Spleen (tissue), 11 donors: ENCODE results near the gene MACROD2. TPM values are rescaled to one million over a fixed set of nuclear protein-coding genes. Genes with fewer than 3 reads are reported as not detected.

Experiments
- DNase-seq: peaks from one replicate; pipeline ENCODE4 v3.0.0-alpha.2; 2020
- H3K27ac ChIP-seq, 8 donors: fragments of 200-600 bp; sonication (generic) in 7 of 8; 1 replicate in 4 of 8; 2 replicates in 4 of 8; pipeline versions ENCODE4 v1.5.0 to v1.8.0; 2016 to 2021; ENCODE audit warnings: inconsistent platforms in 4 of 8, mild to moderate bottlenecking in 4 of 8, moderate library complexity in 1 of 8
- H3K27me3 ChIP-seq, 7 donors: fragments of 200-600 bp; sonication (generic) in 6 of 7; replicated peaks in 1 of 7; 1 replicate in 4 of 7; 2 replicates in 3 of 7; pipeline versions ENCODE4 v1.5.0 to v1.8.0; 2016 to 2021; ENCODE audit warnings: inconsistent platforms in 3 of 7, mild to moderate bottlenecking in 1 of 7
- H3K36me3 ChIP-seq, 6 donors: fragments of 200-600 bp; sonication (generic) in 5 of 6; 1 replicate in 4 of 6; 2 replicates in 2 of 6; pipeline versions ENCODE4 v1.5.0 to v1.8.0; 2016 to 2021; ENCODE audit warnings: inconsistent platforms in 2 of 6
- H3K4me1 ChIP-seq, 6 donors: fragments of 200-600 bp; sonication (generic) in 5 of 6; 1 replicate in 3 of 6; 2 replicates in 3 of 6; pipeline versions ENCODE4 v1.5.0 to v1.8.0; 2016 to 2021; ENCODE audit warnings: inconsistent platforms in 3 of 6
- H3K4me3 ChIP-seq, 8 donors: fragments of 200-600 bp; sonication (generic) in 7 of 8; 1 replicate in 4 of 8; 2 replicates in 4 of 8; pipeline versions ENCODE4 v1.5.0 to v1.8.0; 2016 to 2021; ENCODE audit warnings: inconsistent platforms in 4 of 8, mild to moderate bottlenecking in 4 of 8, moderate library complexity in 2 of 8
- H3K9me3 ChIP-seq, 8 donors: fragments of 200-600 bp; sonication (generic) in 7 of 8; 1 replicate in 4 of 8; 2 replicates in 4 of 8; pipeline versions ENCODE4 v1.5.0 to v1.8.0; 2016 to 2021; ENCODE audit warnings: inconsistent platforms in 4 of 8
- CTCF ChIP-seq, 11 experiments: fragments of 200-600 bp in 7 of 11; fragments of 450-650 bp in 4 of 11; sonication (generic) in 4 of 11; IDR thresholded peaks in 8 of 11; conservative IDR thresholded peaks in 3 of 11; 1 replicate in 7 of 11; 2 replicates in 4 of 11; pipeline versions ENCODE4 v1.4.0 to v1.8.0; 2016 to 2021; ENCODE audit warnings: antibody characterized with exemption in 11 of 11, inconsistent platforms in 4 of 11, mild to moderate bottlenecking in 1 of 11
- POLR2A ChIP-seq, 3 donors: fragments of 450-650 bp; IDR thresholded peaks; one replicate each; pipeline ENCODE4 v1.5.1; 2017; ENCODE audit warnings: antibody characterized with exemption in 3 of 3, mild to moderate bottlenecking in 1 of 3
- POLR2AphosphoS5 ChIP-seq, 3 donors: sonication (generic); formaldehyde crosslinking; IDR thresholded peaks; one replicate each; pipeline ENCODE4 v1.5.1; 2017; ENCODE audit warnings: antibody characterized with exemption in 3 of 3
- WGBS, 5 donors: extraction: QIAGEN DNeasy Blood & Tissue Kit in 3 of 5; methylation state at CpG; one replicate each; pipeline versions ENCODE4 v1.1.5 to v1.1.7; 2013 to 2018; 5-methylcytosine and 5-hydroxymethylcytosine counted together
- intact Hi-C: fragments of 100-400 bp; cut with DNase I; formaldehyde crosslinking; loops from one replicate; pipeline ENCODE4 v1.15.0; 2023; ENCODE audit warnings: low total_unique reads
- polyA plus RNA-seq, 3 donors: library from polyadenylated mRNA; stranded (reverse); fragments of 200-250 nt; gene quantifications; one replicate each; pipeline ENCODE4 v1.2.1, GENCODE V29; 2013
- total RNA-seq, 7 donors: library from RNA; depleted of rRNA in 3 of 7; stranded (reverse); fragments of >200 nt in 3 of 7; fragmentation: NEBNext Ultra II Directional in 4 of 7; extraction: Animal tissue kit (Norgen Biotek cat#: 25700) in 4 of 7; gene quantifications; one replicate each; pipeline versions ENCODE4 v1.1.0 to v1.2.1, GENCODE V29; 2016 to 2021
- donor health status: healthy with polysubstance abuse.
- donor health status: DM: no; HTN: no; CAD: no; lungs with moderate emphysema.
- donor health status: DM: no; HTN: no; CAD: no.
- donor health status: Bipolar disorder and iron deficiency.
- donor health status: healthy.
- donor health status: DM: no; HTN: no; CAD: no.
- donor health status: DM: yes; HTN: yes; CAD: no.

Gene MACROD2
- total and polyA plus RNA-seq, 10 donors, result 1.5 to 4.7 (median 3.4) TPM

DNA sequence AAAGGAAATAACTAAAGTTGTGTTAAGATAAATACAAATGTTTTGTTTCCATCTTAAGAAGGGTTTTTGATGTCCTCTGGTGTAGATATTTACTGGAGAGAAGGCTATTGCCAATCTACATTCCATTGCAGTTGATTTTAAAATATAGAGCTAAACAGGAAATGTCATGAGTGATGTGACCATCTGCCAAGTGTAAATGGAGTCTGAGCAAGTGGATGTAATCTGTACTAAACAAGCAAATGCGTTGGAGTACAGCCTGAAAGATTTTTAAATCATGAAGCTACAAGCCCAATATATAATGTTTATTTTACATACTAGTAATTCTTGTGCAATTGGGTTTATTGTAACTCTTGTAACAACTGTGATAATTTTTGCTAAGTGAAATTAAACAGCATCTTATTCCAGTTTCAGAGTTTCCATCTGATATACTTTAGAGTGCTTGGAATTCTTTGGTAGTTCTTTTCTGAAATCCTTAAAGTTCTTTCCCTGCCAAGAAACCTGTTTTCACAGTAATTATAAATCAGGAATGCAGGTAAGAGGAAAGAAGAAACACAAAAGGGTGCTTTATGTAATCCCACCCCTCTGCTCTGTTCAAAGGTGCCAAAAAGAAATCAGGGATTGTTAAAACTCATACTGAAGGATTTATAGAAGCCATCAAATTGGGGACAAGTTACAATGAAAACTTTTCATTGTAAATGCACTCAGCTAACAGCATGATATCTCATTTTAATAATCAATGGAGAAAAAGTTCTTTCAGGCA is 389.3 kb downstream of the MACROD2 start:
- TF ChIP-seq POLR2AphosphoS5 (IDR thresholded peaks at IDR 0.05) (no peak), CTCF (IDR thresholded peaks at IDR 0.05 in 8 of 11, conservative IDR thresholded peaks at IDR 0.05 in 3 of 11) (no peak), POLR2A (IDR thresholded peaks at IDR 0.05) (no peak)
- H3K4me3 ChIP-seq, result no peak overlapping the region
- no peak overlapping the region for H3K27ac ChIP-seq
- H3K4me1 ChIP-seq, result no peaks in the 10 kb centered on the region
- 37 to 65% (median 48%) methylated on average over 1 of the region's 1 CpG for WGBS, 5 donors
- H3K9me3 ChIP-seq, result peaks cover 0 to 49% (median 23%) of the 10 kb centered on the region in 8 donors
- intact Hi-C loops, result no loop called here
- no peaks in the 10 kb centered on the region for H3K36me3 ChIP-seq
- no peaks in the 10 kb centered on the region for H3K27me3 ChIP-seq
- no peak for DNase-seq

- no peak for DNase-seq
- no peak overlapping the region for H3K4me3 ChIP-seq
- H3K27me3 ChIP-seq, result no peaks in the 10 kb centered on the region
- no peak overlapping the region for H3K27ac ChIP-seq
- H3K9me3 ChIP-seq, result peaks cover 0 to 55% (median 23%) of the 10 kb centered on the region in 8 donors
- H3K36me3 ChIP-seq, result no peaks in the 10 kb centered on the region
- intact Hi-C loops, result no loop called here
- TF ChIP-seq CTCF (IDR thresholded peaks at IDR 0.05 in 8 of 11, conservative IDR thresholded peaks at IDR 0.05 in 3 of 11) (no peak), POLR2A (IDR thresholded peaks at IDR 0.05) (no peak), POLR2AphosphoS5 (IDR thresholded peaks at IDR 0.05) (no peak)
- H3K4me1 ChIP-seq, result no peaks in the 10 kb centered on the region
- 73 to 81% (median 77%) methylated on average over 2 of the region's 2 CpGs for WGBS, 5 donors
Measured at GRCh38 chr20:14385176-14385740, 389.9 kb downstream of the MACROD2 start.

DNA sequence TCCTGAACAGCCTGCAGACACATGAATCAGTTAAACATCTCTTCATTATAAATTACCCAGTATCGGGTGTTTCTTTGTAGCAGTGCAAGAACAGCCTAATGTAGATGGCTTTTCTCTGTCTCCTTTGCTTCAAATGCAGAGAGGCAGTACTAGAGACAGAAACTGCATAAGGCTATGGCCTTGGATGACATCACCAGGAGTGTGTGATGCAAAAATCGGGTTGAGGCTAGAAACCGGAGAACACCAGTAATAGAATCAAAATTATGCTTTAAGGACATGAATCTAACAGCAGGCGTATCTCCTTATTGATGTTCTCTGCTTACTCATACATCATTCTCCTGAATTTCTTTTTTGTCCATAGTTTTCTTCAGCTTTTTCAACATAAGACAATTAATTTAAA is 391.4 kb downstream of the MACROD2 start:
- Histone ChIP-seq H3K27ac (no peak overlapping the region), H3K36me3 (no peaks in the 10 kb centered on the region), H3K9me3 (peaks cover 0 to 54% (median 23%) of the 10 kb centered on the region in 8 donors), H3K4me1 (no peaks in the 10 kb centered on the region), H3K4me3 (no peak overlapping the region), H3K27me3 (no peaks in the 10 kb centered on the region)
- TF ChIP-seq CTCF (IDR thresholded peaks at IDR 0.05 in 8 of 11, conservative IDR thresholded peaks at IDR 0.05 in 3 of 11) (no peak), POLR2AphosphoS5 (IDR thresholded peaks at IDR 0.05) (no peak), POLR2A (IDR thresholded peaks at IDR 0.05) (no peak)
- intact Hi-C loops, result no loop called here
- DNase-seq, result no peak
- WGBS, 5 donors, result 84 to 88% (median 87%) methylated on average over 4 of the region's 4 CpGs

DNA sequence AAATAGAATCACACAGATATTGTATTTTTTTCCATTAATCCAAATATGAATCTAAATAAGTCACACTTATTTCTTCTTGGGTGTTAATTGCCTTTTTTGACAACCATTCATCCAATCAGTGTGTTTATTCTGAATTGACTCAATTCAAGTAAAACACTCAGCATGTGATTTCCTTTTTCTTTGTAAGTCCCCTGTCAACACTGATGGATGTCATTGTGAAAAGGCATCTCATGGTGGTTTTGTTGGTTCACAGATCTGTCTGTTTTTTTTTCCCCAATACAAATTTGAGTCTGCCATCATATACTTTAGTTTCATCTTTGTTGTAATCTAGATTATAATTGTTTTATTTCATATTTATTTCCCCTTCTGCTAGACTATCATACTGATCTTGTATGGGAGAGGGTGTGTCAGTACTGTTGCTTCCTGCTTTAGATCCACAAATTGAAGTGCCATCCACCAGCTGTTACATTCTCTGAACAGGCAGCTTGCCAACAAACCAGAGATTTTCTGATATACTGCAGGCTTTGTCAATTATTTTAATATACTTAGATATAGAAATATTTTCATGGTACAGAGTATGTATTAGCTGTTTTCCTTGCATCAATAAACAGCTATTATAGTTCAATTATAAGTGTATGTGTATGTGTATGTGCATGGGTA is 406.3 kb downstream of the MACROD2 start:
- Histone ChIP-seq H3K36me3 (no peaks in the 10 kb centered on the region), H3K9me3 (peaks cover 0 to 4% (median 0%) of the 10 kb centered on the region in 8 donors), H3K27ac (no peak overlapping the region), H3K27me3 (no peaks in the 10 kb centered on the region), H3K4me1 (peaks cover 0 to 4% (median 0%) of the 10 kb centered on the region in 6 donors), H3K4me3 (no peak overlapping the region)
- intact Hi-C loops, result no loop called here
- DNase-seq, result no peak
- TF ChIP-seq CTCF (IDR thresholded peaks at IDR 0.05 in 8 of 11, conservative IDR thresholded peaks at IDR 0.05 in 3 of 11), result no peak
- TF ChIP-seq POLR2AphosphoS5 (IDR thresholded peaks at IDR 0.05), result no peak
- TF ChIP-seq POLR2A (IDR thresholded peaks at IDR 0.05), result no peak
